GM18519 (cell line): ENCODE data around the gene PRKG1.

ENCODE experiments used
- ATAC-seq: cut with Tn5 transposase; IDR thresholded peaks from one replicate; pipeline ENCODE4 v1.9.1; 2021; ENCODE audit warnings: mild to moderate bottlenecking, moderate library complexity; ENCODE audit not compliant: unreplicated experiment, low FRiP score

Gene PRKG1

DNA sequence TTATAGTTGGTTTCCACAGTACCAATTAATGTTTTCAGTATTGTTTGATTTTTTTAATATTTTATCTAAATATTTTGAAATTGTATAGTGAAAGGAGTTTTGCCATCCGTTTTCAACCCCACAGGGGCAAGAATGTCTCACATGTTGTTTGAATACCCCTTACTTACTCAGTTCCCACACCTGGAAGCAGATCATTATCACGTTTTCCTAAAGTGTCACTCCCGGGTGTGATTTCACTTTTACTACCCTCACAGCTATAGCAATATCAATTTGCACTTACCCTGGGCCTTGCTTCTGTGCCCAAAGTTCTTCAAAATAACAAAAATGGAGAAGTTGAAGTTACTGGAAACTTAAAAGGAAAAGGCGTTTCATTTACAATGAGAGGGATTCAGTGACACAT, 397.0 kb downstream of the PRKG1 start:
- no peak for ATAC-seq

DNA sequence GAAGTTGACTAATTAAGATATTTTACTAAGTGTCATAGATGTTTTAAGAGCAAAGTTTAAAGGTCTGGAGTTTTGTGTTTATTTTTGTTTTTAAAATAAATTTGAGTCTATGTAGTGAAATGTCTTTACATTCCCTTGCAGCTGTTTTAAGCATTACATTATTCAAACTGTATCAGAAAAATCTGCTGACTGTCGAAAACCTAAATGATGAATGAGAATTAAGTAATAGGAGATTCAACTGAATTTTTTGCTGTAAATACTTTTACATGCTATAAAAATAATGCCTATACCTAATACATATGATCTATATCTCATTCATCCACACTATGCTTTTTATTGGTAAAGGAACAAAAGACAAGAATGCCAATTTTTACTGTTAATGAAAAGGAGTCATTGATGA, 397.9 kb downstream of the PRKG1 start:
- no peak for ATAC-seq

DNA sequence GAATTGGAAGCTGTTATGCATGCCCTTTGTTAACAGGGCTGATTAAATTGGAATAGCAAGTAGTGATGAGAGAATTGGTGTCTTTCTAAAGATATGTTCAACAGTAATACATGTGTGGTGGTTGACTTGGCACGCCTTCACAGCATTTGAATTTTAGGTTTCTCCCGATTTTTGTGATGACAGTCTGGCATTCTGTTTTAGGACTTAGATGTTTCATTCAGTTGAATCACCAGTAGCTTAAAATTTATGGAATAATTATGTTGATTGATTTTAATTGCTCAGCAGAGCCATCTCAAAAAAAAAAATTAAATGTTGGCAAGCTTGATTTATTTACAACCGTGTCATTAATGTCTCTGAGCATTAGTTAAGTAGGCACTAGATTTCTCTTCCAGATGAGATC, 405.4 kb downstream of the PRKG1 start:
- ATAC-seq, result no peak

DNA sequence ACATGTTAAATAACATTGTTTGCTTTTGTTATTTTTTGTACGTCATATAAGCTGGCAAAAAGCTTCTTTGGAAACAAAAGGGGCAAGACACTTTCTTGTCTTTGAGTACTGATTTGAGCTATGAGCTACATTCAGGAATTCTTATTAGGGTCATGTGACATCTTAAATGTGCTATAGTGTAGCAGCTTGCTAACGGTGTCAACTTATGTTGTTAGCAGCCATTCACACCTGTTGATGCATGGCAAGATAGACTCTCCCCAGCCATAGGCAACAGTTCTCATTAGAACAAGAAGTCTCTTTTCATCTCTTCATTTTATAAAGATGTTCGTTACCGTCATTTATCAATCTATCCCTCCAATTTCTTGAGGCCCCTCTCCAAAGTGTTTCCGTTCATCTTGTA, 411.4 kb downstream of the PRKG1 start:
- no peak for ATAC-seq

DNA sequence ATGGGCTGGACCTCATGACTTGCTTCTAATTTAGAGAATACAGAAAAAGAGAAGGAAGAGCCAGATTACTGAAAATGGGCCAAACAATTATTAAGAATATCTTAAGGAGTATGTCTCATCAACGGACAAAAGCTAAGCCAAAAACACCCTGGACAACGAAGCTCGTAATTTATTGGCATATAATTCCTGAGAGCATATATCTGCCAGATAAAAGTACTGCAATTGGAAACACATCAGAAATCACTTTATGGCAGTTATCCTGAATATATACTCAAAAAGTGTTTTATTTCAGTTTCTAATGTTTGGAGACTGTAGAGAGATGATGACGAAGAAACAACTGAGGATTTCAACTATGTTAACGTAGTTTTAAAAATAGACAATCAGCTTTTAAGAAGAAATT, 413.3 kb downstream of the PRKG1 start:
- ATAC-seq, result no peak

DNA sequence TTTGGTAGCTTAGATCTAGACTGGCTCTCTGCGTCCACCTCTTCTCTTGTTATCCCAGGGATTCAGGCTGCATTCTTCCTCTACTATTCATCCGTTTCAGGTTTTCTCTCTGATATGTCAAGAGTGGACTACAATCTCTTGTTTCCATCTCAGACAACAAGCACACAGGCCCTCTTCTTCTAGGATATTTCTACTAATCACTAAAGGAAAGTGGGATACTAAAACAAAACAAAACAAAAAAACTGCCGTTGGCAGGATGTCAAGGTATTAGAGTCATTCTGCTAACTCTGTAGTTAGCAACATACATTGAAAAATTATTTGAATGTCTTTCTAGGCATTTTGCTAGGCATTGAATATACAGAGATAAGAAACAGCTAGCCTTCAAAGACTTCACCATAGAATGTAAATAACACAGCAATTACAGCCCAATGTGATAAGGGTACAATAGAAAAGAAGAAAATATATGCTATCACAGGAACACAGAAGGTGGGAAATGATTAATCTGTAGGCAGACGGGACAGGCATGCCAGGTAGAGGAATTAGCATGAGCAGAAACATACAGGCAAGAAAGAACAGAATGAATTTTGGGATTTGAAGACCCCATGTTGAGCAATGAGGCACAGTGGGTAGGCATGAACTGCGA, 414.6 kb downstream of the PRKG1 start:
- ATAC-seq, result no peak

DNA sequence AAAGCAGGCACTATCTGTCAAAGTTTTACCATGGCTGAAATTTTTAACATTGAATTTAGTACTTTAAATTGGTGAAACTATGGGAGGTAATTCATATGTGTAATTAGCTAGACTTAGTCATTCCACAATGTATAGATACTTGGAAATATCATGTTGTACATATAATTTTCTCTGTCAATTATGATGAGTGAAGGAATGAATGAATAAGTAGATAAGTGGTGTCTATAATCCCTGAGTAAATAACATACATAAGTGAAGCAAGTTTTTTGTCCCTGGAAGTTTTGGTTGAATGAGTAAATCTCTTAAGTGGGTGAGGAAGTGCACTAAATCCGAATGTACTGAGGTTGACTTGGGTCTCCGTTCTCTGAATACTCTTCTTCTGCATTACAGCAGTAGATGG, 424.1 kb downstream of the PRKG1 start:
- ATAC-seq, result no peak

DNA sequence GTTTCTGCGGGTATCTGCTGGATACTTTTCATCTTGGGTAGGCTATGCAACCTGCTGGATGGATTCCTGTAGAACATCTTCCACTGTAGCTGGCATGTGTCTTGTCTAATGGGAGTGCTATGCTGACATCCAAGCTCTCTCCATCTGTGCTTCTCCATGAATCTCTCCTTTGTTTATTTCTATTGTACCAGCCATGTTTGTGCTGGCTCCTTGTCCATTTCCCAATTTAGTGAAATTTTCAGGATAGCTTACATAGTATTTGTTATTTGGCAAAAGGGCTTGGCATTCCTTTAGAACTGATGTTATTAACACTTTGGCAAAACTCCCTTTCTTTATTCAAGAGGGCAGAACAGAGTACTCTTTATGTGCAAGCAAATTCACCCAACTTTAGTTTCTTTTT, 427.1 kb downstream of the PRKG1 start:
- no peak for ATAC-seq

DNA sequence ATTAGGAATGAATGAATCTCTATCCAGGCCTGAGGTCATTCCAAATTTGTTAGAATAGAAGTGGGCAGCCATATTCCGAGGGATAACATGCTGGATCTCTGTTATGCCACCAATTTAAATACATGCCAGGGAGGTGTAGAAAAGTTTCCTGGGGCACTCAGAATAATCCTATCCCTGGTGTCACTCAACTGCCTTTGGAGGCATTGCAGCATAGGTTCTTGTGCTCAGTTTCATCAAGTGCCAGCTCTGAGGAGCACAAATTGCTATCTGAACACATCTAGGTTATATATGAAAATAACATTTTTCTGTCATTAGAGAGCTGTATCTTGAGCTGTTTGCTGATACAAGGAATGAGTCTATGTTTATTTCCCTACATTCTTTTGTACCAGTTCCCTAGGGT, 427.8 kb downstream of the PRKG1 start:
- ATAC-seq, result no peak

DNA sequence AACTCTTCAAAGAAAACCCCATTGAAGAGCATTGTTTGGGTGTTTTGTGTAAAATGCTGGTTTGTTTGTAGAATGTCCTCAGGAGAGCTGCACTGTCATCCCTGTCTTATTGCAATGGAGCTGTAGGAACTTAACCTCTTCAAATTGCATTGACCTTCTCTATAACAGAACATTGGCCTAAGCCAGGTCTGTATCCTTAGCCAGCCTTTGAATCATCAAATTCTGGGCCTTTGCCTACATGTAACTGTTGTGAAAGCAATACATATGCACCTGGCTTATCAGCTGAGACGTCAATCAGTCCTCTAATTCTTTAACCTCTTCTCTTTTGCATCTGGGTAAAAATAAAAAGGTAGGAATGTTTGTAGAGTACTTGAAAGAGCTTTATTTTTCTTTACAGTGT, 429.1 kb downstream of the PRKG1 start:
- no peak for ATAC-seq

DNA sequence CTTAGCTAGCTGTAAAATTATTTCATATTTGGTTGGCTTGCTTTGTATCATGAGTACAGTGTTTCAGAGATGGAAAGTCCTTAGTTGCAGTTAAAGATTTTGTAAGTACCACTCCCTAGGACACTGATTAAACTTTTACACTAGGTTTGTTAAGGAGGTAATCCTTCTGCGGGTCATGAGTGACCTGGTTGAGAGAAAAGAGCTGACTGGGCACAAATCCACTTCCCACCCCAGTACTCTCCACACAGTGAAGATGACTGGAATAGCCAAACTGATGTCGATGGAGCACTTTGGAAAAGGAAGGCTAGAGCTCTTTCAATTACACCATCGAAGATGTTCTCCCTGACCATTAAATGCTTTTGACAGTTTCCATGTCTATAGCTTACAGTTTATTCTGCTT, 433.2 kb downstream of the PRKG1 start:
- no peak for ATAC-seq

DNA sequence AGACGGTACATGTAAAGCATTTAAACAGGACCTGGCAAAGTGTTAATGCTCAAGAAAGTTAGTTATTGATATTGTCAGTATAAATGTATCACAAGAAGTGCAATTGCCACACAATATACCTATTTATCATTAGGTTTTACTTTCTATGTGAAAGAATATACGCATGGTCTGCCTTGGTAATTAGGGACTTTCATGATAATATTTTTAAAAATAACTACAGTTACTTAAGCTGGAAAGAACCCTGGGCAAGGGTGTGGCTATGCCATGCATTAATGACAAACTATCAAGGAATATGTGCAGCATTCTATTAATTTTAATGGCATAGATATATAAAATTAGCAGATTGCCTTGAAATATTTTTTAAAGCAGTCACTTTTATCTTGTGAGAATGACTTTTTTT, 433.9 kb downstream of the PRKG1 start:
- ATAC-seq, result no peak

DNA sequence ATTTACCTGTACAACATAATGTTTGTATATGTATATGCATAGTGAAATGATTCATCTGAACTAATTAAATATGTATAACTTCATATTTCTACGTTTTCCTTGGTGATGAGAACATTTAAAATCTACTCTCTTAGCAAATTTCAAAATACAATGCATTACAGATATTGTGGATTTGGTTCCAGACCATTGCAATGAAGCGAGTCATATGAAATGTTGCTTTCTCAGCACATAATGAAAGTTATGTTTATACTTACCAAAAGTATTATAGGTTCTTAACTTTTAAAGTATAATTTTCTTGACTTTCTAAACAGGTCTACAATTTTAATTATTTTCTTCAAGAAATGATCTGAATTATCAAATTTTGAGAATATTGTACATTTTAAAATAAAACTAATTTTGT, 435.9 kb downstream of the PRKG1 start:
- ATAC-seq, result no peak

DNA sequence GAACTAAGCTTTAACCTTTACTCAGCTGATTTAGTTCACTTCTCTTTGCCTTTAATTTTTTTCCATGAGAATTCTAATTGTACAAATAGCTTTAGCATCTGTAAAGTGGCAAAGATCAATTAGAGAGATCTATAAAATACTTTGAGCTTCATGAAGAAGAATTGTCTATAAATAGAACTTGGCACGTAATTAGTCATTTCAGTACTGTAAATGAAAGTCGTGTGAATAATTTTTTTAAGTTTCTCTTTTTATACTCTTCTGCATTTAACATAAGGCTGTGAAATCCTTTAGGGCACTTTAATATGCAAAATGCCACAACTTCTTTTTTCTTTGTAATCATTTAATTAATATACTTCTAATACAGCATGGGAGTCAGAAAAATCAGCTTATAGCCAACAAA, 447.3 kb downstream of the PRKG1 start:
- ATAC-seq, result no peak

DNA sequence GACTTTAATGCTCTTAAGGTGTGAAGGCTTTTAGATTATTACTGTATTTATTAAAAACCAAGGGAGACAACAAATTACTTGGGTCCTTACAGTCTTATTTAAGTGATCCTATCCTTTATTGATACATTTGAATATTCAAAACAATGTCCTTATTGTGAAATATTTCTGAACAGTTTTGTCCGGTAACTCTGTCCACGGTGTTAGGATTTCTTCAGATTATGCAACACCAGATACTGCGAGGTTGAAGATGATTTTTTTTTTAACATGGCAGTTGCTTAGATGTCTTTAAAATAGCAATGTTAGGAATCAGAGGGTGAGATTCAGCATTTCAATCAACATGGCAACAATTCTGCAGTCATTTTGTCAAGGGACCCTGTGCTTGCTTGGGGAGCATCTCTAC, 448.6 kb downstream of the PRKG1 start:
- ATAC-seq, result no peak

DNA sequence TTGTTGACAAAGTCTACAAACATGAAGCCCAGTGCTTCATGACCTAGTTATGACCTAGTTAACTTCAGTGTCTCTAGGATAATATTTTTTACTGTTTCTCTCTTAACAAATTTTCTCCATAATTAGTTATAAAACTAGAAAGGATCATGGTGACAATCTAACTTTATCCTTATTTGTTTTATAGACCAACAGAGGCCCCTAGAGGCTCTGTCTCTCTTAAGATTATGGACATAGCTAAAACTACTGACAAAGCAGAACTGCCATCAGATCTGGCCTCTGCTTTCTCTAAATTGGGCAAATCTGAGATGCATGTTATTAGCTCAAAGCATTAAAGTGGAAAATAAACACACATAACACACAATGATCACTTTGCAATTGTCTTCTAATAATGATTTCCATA, 449.2 kb downstream of the PRKG1 start:
- ATAC-seq, result no peak

DNA sequence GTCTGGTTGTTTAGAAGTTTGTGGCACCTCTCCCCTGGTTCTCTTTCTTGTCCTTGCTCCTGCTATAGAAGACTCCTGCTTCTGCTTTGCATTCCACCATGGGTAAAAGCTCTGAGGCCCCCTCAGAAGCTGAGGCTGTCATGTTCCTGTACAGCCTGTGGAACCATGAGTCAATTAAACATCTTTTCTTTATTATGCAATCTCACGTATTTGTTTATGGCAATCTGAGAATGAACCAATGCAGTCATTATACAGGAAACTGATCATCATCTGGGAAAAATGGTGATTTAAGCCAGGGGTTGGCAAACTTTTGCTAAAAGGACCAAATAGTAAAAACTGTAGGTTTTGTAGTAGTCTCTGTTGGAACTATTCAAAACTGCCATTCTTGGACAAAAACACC, 449.8 kb downstream of the PRKG1 start:
- no peak for ATAC-seq

DNA sequence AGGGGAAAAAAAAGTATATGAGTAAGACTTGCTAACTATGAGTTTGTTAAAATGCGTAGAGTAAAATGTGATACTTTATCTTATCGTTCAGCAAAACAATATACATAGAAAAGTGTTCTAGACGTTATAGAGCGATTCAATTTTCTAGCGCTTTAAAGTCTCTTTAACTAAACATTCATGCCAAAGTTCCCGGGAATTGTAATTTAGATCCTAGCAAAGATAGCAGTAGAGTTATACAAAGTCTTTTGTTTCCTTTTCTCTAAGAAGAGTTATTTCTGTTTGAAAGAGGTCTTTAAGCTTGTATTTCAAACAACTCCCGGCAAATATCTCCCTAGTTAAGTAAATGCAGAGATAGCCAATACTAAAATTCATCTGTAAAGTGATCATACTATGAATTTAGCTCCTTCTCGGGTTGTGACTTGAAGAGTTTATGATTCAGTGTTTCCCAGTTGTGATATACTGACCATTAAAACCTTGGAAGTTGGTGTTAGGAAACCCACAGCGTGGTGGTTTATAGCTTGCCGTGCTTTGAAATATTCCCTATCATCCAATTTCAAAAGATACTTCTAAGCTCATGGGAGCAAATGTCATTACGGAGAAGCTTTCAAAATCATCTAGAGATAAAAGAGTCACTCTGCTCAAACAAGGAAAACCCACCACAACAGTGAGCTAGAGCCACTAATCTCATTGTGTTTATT, 453.4 kb downstream of the PRKG1 start:
- no peak for ATAC-seq

DNA sequence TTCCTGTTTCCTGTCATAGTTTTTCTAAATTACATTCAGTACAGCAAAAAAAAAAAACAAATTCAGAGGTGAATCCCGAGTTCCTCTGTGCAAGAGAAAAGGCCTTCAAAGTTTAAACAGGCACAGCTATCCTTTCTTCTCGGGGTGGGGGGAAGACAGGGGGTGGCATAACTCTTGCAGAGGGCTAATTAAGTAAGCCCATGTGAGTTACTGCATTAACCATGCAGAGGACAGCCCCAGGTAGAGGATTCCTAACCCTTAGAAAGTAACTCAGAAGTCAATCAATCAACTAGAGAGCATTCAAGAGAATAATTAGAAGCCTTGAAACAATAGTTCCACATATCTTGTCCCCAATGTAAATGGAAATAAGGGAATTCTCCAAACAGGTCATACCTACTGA, 454.2 kb downstream of the PRKG1 start:
- ATAC-seq, result no peak

DNA sequence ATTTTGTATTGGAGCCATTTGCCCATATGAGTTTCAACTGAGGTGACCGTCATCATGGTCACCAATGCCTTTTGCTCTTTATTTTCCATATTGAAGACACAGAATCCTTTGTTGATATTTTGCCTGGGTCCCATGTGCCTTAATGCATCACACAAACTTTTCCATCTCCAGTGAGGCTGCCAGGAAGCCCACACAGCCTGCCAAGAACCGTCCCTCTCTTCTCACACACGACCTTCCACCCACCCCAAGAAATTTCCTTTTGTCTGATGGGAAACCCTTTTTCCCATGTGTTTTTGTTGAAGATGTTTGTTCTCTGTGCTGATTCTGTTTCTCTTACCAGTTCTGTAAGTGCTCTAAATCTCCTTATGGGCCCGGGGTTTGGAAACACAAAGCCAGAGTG, 456.3 kb downstream of the PRKG1 start:
- no peak for ATAC-seq

DNA sequence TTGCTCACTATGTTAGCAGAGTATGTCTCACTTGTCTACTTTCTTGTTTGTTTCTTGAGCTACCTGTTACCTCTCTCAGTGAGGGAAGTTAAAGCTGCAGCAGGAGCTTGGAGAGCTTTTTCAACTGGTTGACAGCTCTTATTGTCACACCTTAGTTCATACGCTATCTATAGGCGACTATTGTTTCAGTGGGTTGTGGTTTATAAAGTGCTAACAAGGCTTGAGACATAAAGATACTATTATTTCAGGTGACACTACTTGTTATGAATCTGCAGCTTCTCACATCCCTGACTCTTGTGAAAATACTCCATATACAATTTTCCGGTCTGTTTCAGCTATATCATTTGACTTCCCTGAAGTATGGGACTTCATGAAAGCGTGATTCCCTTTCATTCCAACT, 457.8 kb downstream of the PRKG1 start:
- ATAC-seq, result no peak

DNA sequence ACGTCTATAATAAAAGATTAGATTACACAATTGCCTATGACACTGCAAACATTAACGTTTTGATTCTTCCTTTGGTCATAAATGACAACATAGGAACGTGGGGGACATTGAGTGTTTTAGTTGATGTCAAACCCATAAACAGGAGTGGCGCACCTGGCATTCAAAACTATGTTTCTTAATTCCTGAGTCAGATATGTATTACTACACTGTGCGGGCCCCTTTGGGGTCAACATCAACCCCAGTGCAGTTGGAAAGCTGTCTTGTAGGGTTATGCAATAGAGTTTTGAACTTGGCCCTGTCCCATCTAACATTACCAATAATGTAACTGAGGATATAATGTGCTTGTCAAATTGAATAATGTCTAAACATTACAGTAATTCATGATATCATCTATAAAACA, 468.6 kb downstream of the PRKG1 start:
- ATAC-seq, result no peak

DNA sequence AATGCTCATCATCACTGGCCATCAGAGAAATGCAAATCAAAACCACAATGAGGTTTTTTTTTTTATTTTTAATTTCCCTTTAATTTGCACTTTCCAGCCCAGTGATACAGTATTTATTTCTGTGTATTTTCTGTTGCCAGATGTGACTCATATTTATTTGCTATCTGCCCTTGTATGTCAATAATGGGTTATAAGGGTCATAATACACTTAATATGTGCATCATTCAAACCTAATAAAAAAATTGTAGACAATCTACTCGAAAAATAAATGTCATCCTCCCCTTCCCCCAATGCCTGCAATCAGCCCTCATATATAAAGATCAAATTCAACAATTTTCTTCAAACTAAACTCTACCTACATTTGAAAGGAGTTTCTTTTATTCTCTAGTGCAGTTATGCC, 470.6 kb downstream of the PRKG1 start:
- ATAC-seq, result no peak
